Epithelial cell of esophagus (primary cell): ENCODE measurements around the gene CALCOCO1.

Experiments used
- DNase-seq: peaks from one replicate; pipeline ENCODE4 v3.0.0; 2010; ENCODE audit warnings: low read depth
- H3K4me3 ChIP-seq: 2 replicates; pipeline ENCODE4 v1.5.1; 2011; ENCODE audit warnings: mild to moderate bottlenecking, low read length, control low read depth
- TF ChIP-seq, protein P1 (sequence below): IDR thresholded peaks from 2 replicates; pipeline ENCODE4 v1.5.1; 2011; ENCODE audit warnings: low read depth, mild to moderate bottlenecking, low read length, control low read depth, inconsistent platforms; ENCODE audit not compliant: insufficient read depth; ENCODE audit errors: missing control alignments

The CALCOCO1 gene

GRCh38 chr12:53670308-53670707, 56.9 kb downstream of the CALCOCO1 start:
- no peak overlapping the region for H3K4me3 ChIP-seq
- TF ChIP-seq, protein P1, sequence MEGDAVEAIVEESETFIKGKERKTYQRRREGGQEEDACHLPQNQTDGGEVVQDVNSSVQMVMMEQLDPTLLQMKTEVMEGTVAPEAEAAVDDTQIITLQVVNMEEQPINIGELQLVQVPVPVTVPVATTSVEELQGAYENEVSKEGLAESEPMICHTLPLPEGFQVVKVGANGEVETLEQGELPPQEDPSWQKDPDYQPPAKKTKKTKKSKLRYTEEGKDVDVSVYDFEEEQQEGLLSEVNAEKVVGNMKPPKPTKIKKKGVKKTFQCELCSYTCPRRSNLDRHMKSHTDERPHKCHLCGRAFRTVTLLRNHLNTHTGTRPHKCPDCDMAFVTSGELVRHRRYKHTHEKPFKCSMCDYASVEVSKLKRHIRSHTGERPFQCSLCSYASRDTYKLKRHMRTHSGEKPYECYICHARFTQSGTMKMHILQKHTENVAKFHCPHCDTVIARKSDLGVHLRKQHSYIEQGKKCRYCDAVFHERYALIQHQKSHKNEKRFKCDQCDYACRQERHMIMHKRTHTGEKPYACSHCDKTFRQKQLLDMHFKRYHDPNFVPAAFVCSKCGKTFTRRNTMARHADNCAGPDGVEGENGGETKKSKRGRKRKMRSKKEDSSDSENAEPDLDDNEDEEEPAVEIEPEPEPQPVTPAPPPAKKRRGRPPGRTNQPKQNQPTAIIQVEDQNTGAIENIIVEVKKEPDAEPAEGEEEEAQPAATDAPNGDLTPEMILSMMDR, result no peak
- DNase-seq, result no peak

DNA sequence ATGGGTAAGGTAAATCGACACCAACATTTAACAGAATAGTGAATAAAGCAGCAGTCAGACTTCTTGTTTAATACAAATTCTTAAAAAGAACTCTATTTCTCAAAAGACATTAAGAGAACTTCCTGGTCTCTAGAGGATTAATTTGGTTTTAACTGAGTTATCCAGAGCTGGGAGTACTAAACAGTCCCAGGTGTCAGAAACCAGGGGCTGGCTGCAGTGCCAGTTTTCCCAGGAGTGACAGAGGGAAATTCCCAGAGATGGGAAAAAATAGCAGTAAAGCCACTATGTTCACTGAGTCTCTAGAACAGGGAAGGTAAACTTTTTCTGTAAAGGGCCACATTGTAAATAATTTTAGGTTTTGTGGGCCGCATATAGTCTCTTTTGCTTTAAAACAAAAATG, 60.2 kb downstream of the CALCOCO1 start:
- no peak overlapping the region for H3K4me3 ChIP-seq
- no peak for DNase-seq
- TF ChIP-seq, protein P1, result no peak

GRCh38 chr12:53664936-53665335, 62.3 kb downstream of the CALCOCO1 start:
- H3K4me3 ChIP-seq, result no peak overlapping the region
- no peak for DNase-seq
- TF ChIP-seq, protein P1, result no peak

GRCh38 chr12:53664191-53664590, 63.1 kb downstream of the CALCOCO1 start:
- no peak overlapping the region for H3K4me3 ChIP-seq
- no peak for DNase-seq
- TF ChIP-seq, protein P1, result no peak

- DNase-seq, result no peak
- TF ChIP-seq, protein P1, result no peak
- H3K4me3 ChIP-seq, result no peak overlapping the region
Observed at GRCh38 chr12:53660041-53660440, 67.2 kb downstream of the CALCOCO1 start.

DNA sequence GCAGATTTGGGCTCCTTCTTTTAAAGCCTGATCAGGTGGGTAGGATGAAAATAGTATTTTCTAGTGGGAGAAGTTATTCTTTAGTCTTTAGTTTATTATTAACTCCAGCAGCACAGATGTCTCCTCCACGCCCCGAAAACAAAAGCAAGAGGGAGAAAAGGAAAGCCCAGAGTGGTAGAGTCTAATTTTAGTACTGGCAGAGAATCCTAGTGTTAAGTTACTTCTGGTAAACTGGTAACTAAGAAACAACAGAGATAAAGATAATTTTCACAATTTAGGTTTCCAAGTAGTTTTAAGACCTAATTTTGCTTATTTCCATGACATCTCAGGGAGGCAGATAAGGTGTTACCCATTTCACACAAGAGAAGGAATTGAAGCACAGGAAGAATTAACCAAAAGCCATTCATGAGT, 67.7 kb downstream of the CALCOCO1 start:
- H3K4me3 ChIP-seq, result no peak overlapping the region
- DNase-seq, result no peak
- TF ChIP-seq, protein P1, result no peak

DNA sequence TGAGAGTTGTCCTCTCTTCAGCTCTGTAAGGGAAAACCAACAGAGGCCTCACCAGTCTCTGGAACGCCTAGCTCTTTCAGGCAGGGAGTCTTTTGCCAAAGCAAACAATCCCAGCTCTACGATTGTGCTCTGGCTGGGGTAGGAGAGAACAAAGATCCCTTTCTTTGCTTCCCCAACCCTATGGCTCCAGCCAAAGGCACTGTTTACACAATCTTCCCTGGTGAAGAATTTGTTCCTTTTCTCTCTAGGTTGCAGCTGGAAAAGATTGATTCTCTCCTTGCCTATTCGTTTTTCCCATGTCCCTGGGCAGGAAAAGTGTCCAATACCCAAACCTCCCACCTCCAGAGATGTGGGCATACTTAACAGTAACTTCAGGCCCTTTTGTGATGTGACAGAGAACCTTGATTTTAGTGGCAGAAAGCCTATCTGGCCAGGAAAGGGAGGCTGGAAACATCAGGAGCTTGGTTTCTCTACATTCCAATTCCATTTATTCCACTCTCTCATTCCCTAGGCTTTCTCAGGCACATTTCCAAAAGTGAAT, 68.2 kb downstream of the CALCOCO1 start:
- DNase-seq, result peak; percentile 18
- no peak overlapping the region for H3K4me3 ChIP-seq

More for the DNA sequence above, 68.2 kb downstream of the CALCOCO1 start:
- TF ChIP-seq, protein P1, result no peak
